Activated CD4-positive, alpha-beta T cell treated with anti-CD3 and anti-CD28 coated beads, Interleukin-2, amount 50 U/mL, for 1 hour (primary cell): ENCODE results near the gene FHDC1.

Source experiments
- DNase-seq: peaks from one replicate; pipeline ENCODE4 v3.0.0-alpha.2; 2020

Gene FHDC1

GRCh38 chr4:152988721-152989553, 52.8 kb downstream of the FHDC1 start:
- no peak for DNase-seq

- DNase-seq, result no peak
Measured at GRCh38 chr4:152989554-152989970, 53.4 kb downstream of the FHDC1 start.

GRCh38 chr4:152990471-152991131, 54.5 kb downstream of the FHDC1 start:
- no peak for DNase-seq

DNA sequence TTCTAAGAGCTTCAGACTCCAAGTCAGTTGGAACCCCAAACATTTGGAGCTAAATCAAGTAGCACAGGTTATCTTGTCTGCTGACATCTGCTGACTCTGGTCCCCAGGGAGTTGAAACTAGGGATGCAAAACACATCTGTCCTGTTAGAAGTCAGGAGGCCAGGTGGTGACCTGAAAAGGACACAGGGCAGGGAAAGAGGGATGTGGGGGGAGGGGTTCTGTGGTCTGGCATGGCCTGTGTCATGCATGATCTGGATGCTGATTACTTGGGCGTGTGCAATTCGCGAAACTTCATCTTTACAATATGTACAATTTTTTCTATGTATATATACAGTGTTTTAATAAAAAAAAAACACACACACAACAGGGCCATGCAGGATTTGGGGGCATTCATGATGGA, 55.3 kb downstream of the FHDC1 start:
- DNase-seq, result no peak

DNA sequence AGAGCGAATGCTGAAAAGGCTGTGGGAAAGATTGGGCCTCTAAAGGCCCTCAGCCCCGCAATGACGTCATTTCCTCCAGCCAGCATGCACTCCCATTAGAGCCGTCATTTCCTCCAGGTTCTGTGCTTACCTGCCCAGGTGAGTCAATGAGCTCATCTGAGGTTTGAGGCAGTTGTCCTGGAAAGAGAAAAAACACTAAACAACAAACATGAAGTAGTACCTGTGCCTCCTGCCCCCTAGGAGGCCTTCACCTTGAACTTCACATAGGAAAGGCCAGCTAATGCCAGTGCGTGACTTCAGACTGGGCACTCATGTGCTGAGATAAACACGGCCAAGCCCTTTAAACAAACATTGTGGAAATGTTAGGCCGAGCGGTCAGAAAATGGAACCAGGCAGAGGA, 55.9 kb downstream of the FHDC1 start:
- DNase-seq, result no peak

DNA sequence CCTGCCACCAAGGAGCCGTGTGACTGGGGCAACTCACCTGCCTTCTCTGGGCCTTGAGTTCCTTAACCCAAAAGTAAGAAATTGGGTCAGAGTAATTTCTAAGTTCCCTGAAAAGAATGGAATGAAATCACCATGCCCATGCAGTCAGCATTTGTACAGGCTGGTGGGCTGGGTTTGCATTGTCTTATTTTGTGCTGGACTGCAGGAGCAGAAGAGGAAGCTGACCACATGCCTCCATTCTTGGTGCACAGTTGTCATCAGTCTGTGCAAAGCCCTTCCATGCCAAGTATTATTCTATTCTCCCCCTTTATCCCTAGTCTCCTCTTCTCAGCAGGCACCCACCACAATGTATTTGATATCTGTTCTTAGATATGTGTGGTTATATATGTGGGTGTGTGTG, 56.3 kb downstream of the FHDC1 start:
- no peak for DNase-seq

GRCh38 chr4:152994038-152994437, 57.9 kb downstream of the FHDC1 start:
- DNase-seq, result no peak

GRCh38 chr4:152996111-152996571, 60.0 kb downstream of the FHDC1 start:
- no peak for DNase-seq

DNA sequence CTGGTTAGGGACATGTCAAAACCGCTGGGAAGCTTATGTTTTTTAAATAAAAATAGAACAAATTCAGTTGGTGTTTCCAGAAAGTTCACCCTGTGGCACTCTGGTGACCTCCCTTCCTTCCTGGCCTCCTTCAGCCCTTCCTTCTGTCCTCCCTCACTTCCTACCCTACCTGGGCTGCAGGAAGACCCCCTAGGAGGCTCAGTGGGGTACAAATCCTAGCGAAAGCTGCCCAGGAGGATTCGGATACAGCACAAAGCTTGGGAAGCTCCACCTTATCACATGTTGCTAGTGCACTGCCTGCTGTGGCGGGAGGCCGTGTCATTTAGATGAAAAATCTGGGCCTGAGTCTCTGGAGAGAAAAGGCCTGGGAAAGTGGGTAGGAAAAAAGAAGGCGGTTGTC, 60.5 kb downstream of the FHDC1 start:
- DNase-seq, result no peak

- no peak for DNase-seq
Measured at GRCh38 chr4:152997288-152997687, 61.2 kb downstream of the FHDC1 start.

DNA sequence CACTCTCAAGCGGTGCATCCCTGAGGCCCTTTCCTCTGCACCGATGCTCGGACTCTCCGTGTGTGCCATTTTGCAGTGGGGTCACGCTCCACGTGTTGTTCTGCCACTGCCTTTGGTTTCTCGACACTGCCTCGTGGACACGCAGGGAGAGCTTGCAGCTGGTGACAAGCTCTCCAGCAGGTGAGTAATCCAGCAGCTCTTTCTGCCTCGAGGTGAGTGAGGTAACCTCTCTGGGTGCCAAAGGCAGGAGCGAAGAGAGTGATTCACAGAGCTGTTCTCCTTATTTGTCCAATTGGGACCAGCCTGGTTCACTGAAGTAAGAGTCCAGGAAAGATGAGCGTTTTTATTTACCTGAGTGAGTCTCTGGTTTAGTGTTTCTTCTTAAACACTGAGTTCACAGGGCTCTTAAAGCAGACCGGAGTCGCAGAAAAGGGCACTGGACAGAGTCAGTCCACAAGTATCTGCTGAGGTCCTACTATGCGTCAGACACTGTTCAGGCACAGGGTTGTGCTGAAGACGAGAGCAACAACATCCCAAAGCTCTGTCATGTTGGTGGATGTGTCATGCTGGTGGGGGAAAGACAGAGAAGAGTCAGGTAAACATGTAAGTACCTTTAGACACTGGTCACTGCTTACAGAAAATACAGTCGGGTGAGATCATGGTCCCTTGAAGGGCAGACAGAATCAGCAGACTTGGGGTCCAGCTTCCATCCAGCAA, 61.8 kb downstream of the FHDC1 start:
- no peak for DNase-seq

DNA sequence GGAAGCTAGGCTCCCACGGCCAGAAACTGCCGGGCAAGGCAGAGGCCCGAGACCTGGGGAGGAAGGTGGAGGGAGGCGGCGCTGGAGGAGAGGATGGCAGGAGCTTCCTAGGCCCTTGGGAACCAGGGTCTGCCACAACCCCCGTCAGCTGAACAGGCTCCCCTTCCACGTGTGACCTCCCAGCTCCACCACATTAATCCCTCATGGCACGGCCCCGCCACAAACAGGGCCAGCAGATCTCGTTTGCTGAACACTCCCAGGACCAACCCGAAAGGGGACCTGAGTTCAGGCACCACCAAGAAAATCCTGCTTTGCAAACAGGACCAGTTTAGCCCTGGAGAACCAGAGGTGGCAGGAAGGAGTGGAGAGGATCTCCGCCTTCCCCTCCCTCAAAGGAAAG, 62.7 kb downstream of the FHDC1 start:
- DNase-seq, result no peak

GRCh38 chr4:152999346-153000075, 63.4 kb downstream of the FHDC1 start:
- no peak for DNase-seq

GRCh38 chr4:153000076-153000420, 63.9 kb downstream of the FHDC1 start:
- DNase-seq, result no peak

- DNase-seq, result no peak
Measured at GRCh38 chr4:153001626-153002025, 65.5 kb downstream of the FHDC1 start.

- DNase-seq, result no peak
Measured at GRCh38 chr4:153002110-153002509, 66.0 kb downstream of the FHDC1 start.

GRCh38 chr4:153004081-153004850, 68.1 kb downstream of the FHDC1 start:
- DNase-seq, result no peak

- DNase-seq, result no peak
Measured at GRCh38 chr4:153005899-153006381, 69.8 kb downstream of the FHDC1 start.

DNA sequence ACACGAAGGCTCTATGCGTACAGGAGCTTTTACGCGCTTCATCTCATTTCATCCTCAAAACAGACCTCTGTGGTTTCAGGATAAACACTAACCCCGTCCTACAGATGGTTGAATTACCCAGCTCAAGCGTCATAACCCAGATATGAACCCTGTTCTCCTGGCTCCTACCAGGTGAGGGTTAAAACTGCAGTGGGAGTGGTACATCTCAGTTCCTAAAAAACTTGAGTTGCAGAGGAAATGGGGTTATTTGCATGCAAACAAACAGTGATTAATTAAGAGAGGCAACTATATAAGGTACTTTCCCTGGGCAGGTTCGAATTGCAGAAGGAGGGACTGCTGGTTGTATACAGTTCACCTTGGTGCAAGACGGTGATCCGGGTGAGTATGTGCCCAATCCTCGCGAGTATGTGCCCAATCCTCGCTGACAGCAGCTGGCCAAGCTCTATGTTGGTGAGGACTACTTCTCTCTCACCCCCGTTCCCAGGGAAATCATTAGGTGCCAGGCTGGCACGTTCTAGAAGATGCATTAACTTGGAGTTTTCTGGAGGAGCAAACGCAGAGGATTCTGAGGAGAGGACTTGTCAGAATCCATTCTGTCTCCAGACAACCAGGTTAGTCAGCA, 72.6 kb downstream of the FHDC1 start:
- DNase-seq, result no peak

DNA sequence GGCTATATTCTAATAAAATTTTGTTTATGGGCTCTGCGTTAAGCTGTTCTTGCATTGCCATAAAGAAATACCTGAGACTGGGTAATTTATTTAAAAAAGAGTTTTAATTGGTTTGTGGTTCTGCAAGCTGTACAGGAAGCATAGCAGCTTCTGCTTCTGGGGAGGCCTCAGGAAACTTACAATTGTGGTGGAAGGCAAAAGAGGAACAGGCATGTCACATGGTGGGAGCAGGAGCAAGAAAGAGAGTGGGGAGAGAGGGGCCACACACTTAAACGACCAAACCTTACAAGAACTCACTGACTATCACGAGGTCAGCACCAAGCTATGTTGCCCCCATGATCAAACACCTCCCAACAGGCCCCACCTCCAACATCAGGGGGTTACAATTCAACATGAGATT, 74.0 kb downstream of the FHDC1 start:
- no peak for DNase-seq

GRCh38 chr4:153013202-153013977, 77.3 kb downstream of the FHDC1 start:
- DNase-seq, result no peak
